Measurements from ENCODE around the gene TMIE. TPM values are rescaled to one million over a fixed set of nuclear protein-coding genes. Genes with fewer than 3 reads are reported as not detected.

Gene TMIE
- total RNA-seq, 1 experiment from 2014 or later: not detected

DNA sequence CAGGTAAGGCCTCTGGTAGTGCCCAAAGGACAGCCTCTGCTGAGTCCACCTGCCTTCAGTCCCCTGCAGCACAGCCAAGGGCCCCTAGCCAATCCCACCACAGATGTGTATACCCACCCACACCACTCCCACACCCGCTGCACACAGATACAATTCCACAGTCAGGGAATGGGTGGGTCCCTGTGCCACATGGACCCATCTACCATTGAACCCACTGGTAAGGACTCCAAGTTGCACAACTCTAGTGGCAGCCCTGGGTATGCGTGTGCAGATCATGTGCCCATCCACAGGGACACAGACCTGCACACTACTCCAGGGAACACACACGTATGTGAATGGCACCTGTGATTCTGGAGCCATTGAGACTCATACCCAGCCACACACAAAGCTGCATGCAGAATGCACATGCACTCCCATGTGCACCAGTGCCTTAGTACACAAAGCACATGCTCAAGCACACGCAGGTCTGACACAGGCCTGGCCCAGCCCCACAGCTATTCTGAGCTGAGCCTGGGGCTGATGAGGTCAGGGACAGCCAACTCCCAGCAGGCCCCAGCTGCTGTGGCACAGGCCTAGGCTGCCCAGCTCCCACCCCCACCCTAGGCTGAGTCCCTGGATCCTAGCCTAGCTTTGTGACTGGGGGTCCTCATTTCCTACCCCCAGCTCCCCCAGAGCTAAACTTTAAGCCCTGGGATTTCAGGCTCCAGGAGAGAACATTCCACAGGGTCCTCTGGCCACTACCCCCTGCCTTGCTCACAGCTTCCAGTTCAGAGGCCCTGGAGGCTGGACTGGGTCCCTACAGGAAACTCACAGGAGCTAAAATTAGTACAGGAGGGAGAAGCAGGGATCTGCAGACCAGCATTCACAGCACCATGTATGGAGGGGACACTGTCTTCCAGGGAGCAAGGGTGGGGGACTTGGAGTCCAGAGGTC is 5.0 kb upstream of the TMIE start:
- TF ChIP-seq, protein P1, sequence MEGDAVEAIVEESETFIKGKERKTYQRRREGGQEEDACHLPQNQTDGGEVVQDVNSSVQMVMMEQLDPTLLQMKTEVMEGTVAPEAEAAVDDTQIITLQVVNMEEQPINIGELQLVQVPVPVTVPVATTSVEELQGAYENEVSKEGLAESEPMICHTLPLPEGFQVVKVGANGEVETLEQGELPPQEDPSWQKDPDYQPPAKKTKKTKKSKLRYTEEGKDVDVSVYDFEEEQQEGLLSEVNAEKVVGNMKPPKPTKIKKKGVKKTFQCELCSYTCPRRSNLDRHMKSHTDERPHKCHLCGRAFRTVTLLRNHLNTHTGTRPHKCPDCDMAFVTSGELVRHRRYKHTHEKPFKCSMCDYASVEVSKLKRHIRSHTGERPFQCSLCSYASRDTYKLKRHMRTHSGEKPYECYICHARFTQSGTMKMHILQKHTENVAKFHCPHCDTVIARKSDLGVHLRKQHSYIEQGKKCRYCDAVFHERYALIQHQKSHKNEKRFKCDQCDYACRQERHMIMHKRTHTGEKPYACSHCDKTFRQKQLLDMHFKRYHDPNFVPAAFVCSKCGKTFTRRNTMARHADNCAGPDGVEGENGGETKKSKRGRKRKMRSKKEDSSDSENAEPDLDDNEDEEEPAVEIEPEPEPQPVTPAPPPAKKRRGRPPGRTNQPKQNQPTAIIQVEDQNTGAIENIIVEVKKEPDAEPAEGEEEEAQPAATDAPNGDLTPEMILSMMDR (IDR thresholded peaks at IDR 0.05; ENCODE audit: insufficient read depth in 1 of 2, low read depth in 1 of 2, low read length in 1 of 2, severe bottlenecking in 1 of 2, unreplicated experiment in 1 of 2): no peak
- peaks cover 9% of the 10 kb centered on the region for H3K36me3 Mint-ChIP-seq (ENCODE audit: insufficient read depth, unreplicated experiment)
- H3K9me3 Mint-ChIP-seq (ENCODE audit: unreplicated experiment): no peaks in the 10 kb centered on the region
- no peak for DNase-seq
- no peak overlapping the region for H3K4me3 ChIP-seq (ENCODE audit: low read depth, low read length)
- H3K36me3 ChIP-seq (ENCODE audit: control insufficient read depth, insufficient read depth, low read length): no peaks in the 10 kb centered on the region
- CTCF ChIA-PET: interaction anchor here (0.5 to 1.0 kb wide), 3 partner anchors 76 to 557 kb away, joined by 3 to 13 read pairs (median 5); no protein-coding TSS in a partner anchor
- H3K27ac Mint-ChIP-seq (ENCODE audit: unreplicated experiment): no peak overlapping the region
- peaks cover 9% of the 10 kb centered on the region; the same call in 1 of the 2 replicates for H3K4me1 ChIP-seq
- H3K4me1 Mint-ChIP-seq (ENCODE audit: low read depth, unreplicated experiment): peaks cover 16% of the 10 kb centered on the region
- intact Hi-C loops (cut with micrococcal nuclease; ENCODE audit: unreplicated experiment): loop anchor here (10.0 kb wide), 1 partner anchor 111 kb away; no protein-coding TSS in a partner anchor
- H3K27me3 Mint-ChIP-seq (ENCODE audit: insufficient read depth, unreplicated experiment): no peaks in the 10 kb centered on the region
- POLR2A ChIA-PET: no interaction called here
- H3K9me3 ChIP-seq: no peaks in the 10 kb centered on the region
- no peaks in the 10 kb centered on the region for H3K27me3 ChIP-seq (replicated peaks; ENCODE audit: control insufficient read depth, insufficient read depth, low read length)
- no peak overlapping the region for H3K4me3 Mint-ChIP-seq (ENCODE audit: unreplicated experiment)
- BruUV-seq (replicated peaks): no TSS peak

DNA sequence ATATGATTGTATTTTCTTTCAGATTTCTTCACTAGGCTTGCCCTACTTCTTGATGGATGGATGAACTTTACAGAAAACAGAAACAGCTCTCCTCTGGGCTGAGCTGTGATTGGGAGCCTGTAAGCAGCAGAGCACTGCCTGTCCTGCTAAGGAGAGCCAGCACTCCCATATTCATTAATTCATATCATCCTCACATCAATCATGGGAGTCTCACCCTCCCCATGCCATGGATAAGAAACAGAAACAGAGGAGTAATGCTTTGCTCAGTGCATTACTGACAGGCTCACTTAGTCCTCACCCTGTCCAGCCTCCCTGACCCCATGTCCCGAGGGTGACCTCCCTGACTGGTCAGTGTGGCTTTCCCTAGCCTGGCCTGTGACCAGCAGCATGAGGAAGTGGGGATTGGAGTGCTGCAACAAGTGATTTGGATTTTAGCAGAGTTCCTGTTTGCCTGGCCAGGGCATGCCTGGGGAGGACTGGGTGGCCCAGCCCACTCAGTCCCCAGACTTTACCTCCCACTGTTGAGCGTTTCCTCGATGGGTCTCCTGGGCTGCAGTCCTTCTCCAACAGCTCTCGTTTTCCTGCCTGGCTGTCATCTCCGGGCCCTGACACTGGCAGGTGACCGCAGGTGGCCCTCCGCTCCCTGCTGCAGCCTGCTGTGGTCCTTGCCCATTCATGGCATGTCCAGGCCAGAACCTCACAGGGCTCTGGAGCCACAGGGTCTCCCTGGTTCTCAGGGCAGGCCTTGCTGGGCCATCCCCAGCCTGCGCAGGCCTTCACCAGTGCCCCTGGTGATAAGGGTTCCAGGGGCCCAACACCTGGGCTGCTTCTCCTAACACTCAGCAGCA is 1.3 kb upstream of the TMIE start:
- H3K9me3 Mint-ChIP-seq (ENCODE audit: unreplicated experiment): no peaks in the 10 kb centered on the region
- H3K4me3 Mint-ChIP-seq (ENCODE audit: unreplicated experiment): no peak overlapping the region
- no peaks in the 10 kb centered on the region; the same call in 1 of the 2 replicates for H3K27me3 ChIP-seq (replicated peaks; ENCODE audit: control insufficient read depth, insufficient read depth, low read length)
- H3K27me3 Mint-ChIP-seq (ENCODE audit: insufficient read depth, unreplicated experiment): peaks cover 6% of the 10 kb centered on the region
- intact Hi-C loops (cut with micrococcal nuclease; ENCODE audit: unreplicated experiment): loop anchor here (10.0 kb wide), 1 partner anchor 115 kb away; no protein-coding TSS in a partner anchor
- H3K4me1 Mint-ChIP-seq (ENCODE audit: low read depth, unreplicated experiment): no peaks in the 10 kb centered on the region
- TF ChIP-seq, protein P1 (IDR thresholded peaks at IDR 0.05; ENCODE audit: insufficient read depth in 1 of 2, low read depth in 1 of 2, low read length in 1 of 2, severe bottlenecking in 1 of 2, unreplicated experiment in 1 of 2): no peak
- no peak overlapping the region for H3K27ac Mint-ChIP-seq (ENCODE audit: unreplicated experiment)
- peaks cover under 1% of the 10 kb centered on the region for H3K36me3 Mint-ChIP-seq (ENCODE audit: insufficient read depth, unreplicated experiment)
- no peak overlapping the region for H3K4me3 ChIP-seq (ENCODE audit: low read depth, low read length)
- CTCF ChIA-PET: no interaction called here
- POLR2A ChIA-PET: interaction anchor here (0.6 kb wide), 2 partner anchors 20 to 196 kb away, joined by 3 read pairs; no protein-coding TSS in a partner anchor
- DNase-seq: no peak
- no peaks in the 10 kb centered on the region for H3K36me3 ChIP-seq (ENCODE audit: control insufficient read depth, insufficient read depth, low read length)
- H3K9me3 ChIP-seq: no peaks in the 10 kb centered on the region
- no TSS peak for BruUV-seq (replicated peaks)
- no peaks in the 10 kb centered on the region for H3K4me1 ChIP-seq

DNA sequence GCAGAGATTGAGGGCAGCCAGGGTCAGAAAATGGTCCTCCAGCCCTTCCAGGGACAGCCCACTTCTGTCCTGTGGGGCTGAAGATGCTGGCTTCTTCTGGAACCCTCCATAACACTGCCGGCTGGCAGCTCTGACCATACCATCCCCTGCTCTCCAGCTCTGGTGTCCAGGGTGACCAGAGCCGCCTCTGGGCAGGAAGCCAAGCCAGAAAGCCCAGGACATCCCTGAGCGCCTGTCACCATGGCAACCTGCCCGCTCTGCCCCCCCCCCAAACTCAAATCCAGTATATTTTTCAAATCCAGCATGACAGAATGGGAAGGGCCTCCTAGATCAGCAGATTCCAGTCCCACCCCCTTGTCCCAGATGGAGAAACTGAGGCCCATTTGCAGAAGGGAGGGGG is 420 bp upstream of the TMIE start:
- Mint-ChIP-seq H3K4me1 (ENCODE audit: low read depth, unreplicated experiment) (no peaks in the 10 kb centered on the region), H3K27ac (ENCODE audit: unreplicated experiment) (no peak overlapping the region), H3K27me3 (ENCODE audit: insufficient read depth, unreplicated experiment) (peaks cover 6% of the 10 kb centered on the region), H3K9me3 (ENCODE audit: unreplicated experiment) (no peaks in the 10 kb centered on the region), H3K36me3 (ENCODE audit: insufficient read depth, unreplicated experiment) (no peaks in the 10 kb centered on the region), H3K4me3 (ENCODE audit: unreplicated experiment) (no peak overlapping the region)
- intact Hi-C loops (cut with micrococcal nuclease; ENCODE audit: unreplicated experiment): no loop called here
- TF ChIP-seq, protein P1 (IDR thresholded peaks at IDR 0.05; ENCODE audit: insufficient read depth in 1 of 2, low read depth in 1 of 2, low read length in 1 of 2, severe bottlenecking in 1 of 2, unreplicated experiment in 1 of 2): no peak
- Histone ChIP-seq H3K36me3 (ENCODE audit: control insufficient read depth, insufficient read depth, low read length) (no peaks in the 10 kb centered on the region), H3K4me1 (no peaks in the 10 kb centered on the region), H3K4me3 (ENCODE audit: low read depth, low read length) (no peak overlapping the region), H3K9me3 (no peaks in the 10 kb centered on the region), H3K27me3 (replicated peaks; ENCODE audit: control insufficient read depth, insufficient read depth, low read length) (no peaks in the 10 kb centered on the region; the same call in 1 of the 2 replicates)
- DNase-seq: no peak
- no TSS peak for BruUV-seq (replicated peaks)
- CTCF ChIA-PET: no interaction called here
- POLR2A ChIA-PET: interaction anchor here (0.6 kb wide), 1 partner anchor 19 kb away, joined by 3 read pairs; no protein-coding TSS in a partner anchor

Measured in Caco-2 (cell line).